GM21576 (cell line): Measurements from ENCODE around the gene TMEM229B.
A peak's percentile ranks its signal among the peaks of the same experiment; 100 is the strongest.
"Not testable (repeated sequence)": the region's sequence is repeated elsewhere in the genome, so short reads cannot be mapped to it uniquely, and the experiment has no call there.

Source experiments
- ATAC-seq: cut with Tn5 transposase; IDR thresholded peaks from one replicate; pipeline ENCODE4 v1.9.1; 2021; ENCODE audit warnings: mild to moderate bottlenecking, moderate library complexity; ENCODE audit not compliant: unreplicated experiment

The TMEM229B gene

GRCh38 chr14:67457782-67458181, 30.7 kb downstream of the TMEM229B start:
- no peak for ATAC-seq

- ATAC-seq = no peak
These were observed 31.8 kb downstream of the TMEM229B start for GRCh38 chr14:67456732-67457131.

- no peak for ATAC-seq
These were observed 34.8 kb downstream of the TMEM229B start for GRCh38 chr14:67453575-67454300.

GRCh38 chr14:67451667-67452066, 36.9 kb downstream of the TMEM229B start:
- ATAC-seq = not testable (repeated sequence)

- ATAC-seq = no peak
These were observed 39.4 kb downstream of the TMEM229B start for GRCh38 chr14:67449096-67449495.

DNA sequence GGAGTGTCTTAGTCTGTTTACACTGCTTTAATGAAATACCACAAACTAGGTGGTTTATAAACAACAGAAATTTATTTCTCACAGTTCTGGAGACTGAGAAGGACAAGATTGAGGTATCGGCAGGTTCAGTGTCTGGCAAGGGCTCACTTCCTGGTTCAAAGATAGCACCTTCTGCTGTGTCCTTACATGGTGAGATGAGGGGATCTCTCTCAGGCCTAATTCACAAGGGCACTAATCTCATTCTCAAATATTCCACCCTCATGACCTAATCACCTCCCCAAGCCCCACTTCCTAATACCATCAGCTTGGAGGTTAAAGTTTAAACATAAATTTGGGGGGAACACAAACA, 41.5 kb downstream of the TMEM229B start:
- no peak for ATAC-seq

GRCh38 chr14:67446371-67447032, 42.0 kb downstream of the TMEM229B start:
- no peak for ATAC-seq

GRCh38 chr14:67444395-67444794, 44.1 kb downstream of the TMEM229B start:
- ATAC-seq = no peak

DNA sequence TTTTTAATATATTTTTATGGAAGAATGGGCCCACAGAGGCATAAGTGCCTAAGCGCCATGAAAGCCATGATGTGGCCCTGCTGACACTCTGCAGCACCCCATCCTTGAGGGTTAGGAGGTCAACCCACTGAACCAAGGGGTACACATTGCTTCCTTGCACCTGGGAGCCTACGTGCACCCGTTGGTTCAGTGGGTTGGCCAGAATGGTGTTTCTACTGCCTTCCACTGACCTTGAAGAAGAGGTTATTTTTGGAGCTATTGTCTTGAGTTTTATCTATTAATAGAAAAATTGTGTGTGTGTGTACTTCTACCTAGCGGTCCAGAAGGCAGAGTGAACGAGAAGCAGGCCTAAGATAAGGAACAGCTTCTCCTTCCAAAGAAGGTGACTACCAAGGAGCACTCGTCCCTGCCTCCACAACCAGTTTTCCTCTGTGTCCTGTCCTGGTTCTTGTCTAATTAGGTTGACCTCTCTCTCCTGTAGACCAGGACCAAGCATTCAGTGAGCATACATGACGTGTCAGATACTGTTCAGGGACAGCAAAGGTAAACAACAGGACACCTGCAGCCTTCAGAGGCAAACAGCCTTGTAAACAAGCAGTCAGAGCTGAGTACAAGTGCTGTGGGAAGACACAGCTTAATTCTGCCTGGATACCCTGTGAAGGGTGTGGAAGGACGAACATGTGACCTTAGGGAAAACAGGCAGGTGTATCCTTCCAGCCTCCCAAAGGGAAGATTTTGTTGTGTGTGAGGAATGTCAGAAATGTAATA, 46.2 kb downstream of the TMEM229B start:
- ATAC-seq = no peak

GRCh38 chr14:67441672-67442071, 46.8 kb downstream of the TMEM229B start:
- no peak for ATAC-seq

GRCh38 chr14:67441256-67441655, 47.3 kb downstream of the TMEM229B start:
- ATAC-seq = no peak

DNA sequence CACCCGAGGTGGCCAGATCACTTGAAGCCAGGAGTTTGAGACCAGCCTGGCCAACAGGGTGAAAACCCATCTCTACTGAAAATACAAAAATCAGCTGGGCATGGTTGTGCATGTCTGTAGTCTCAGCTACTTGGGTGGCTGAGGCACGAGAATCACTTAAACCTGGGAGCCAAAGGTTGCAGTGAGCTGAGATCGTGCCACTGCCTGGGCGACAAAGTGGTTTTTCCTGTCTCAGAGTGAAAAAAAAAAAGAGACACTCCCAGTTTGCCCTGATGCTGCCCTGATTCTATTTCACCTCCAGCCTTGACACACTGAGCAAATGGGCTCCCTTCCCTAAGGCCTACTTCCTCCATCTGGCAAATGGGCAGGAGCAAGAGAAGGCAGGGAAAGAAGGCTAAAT, 48.0 kb downstream of the TMEM229B start:
- ATAC-seq = no peak

GRCh38 chr14:67438969-67439368, 49.6 kb downstream of the TMEM229B start:
- ATAC-seq = no peak

GRCh38 chr14:67436006-67436866, 52.3 kb downstream of the TMEM229B start:
- no peak for ATAC-seq

DNA sequence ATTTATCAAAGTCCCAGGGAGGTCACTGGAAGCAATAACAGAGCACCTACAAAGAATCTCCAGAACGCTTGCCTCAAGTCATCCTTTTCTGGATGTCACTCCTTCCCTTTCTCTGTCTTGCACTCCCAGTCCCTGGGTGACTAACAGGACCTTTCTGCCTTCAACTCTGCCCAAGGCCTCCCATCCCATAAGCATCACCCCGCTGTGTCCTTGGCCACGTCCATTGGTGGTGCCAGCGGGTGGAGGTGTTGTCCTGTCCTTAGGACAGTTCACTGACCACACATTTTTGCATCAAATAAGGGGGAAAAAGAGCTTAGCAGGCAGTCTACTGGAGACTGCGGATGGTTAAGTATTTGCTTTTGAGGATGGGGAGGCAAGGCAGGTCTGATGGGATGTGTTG, 52.9 kb downstream of the TMEM229B start:
- ATAC-seq = no peak

DNA sequence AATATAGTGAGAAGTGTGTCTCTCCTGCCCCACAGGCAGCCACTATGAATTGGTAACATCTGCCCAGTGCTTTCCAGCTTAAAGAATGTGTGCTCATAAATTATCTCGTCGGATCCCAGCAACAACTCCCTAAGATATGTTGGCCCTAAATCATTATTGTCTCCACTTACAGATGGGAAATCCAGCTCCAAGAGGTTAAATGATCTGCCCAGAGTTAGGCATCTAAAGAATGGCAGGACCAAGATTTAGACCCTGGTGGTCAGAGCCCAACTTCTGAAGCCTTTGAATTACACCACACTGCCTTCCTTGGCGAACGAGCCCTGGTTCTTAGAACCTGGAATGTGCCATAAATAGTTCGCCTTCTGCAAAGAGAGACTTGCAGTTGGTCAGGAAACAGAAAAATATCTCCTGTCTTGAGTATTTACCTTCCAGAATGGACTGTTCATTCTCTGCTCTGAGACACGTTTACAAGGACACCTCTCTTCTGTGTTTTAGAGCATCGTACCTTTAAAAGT, 56.4 kb downstream of the TMEM229B start:
- ATAC-seq = no peak

DNA sequence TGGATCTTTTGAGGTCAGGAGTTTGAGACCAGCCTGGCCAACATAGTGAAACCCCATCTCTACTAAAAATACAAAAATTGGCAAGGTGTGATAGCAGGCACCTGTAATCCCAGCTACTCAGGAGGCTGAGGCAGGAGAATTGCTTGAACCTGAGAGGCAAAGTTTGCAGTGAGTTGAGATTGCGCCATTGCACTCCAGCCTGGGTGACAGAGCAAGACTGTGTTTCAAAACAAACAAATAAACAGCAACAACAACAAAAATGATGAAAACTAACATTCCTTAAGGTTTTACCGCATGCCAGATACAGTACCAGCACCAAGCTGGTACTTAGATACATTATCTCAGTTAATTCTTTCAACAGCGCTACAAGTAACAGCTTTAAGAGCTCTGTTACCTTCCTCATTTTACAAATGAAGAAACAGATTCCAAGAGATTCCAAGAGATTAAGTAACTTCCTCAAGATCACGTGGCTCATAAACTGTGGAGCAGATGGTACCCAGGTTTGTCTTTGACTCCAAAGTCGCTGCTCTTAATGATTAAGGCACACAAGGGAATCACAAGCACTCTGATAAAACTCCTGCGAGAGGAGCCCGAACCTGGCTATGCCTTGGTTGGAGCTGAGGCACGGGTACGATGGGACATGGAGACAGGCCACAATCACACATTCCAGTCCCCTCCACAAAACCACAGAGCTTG, 58.9 kb downstream of the TMEM229B start:
- ATAC-seq = no peak

DNA sequence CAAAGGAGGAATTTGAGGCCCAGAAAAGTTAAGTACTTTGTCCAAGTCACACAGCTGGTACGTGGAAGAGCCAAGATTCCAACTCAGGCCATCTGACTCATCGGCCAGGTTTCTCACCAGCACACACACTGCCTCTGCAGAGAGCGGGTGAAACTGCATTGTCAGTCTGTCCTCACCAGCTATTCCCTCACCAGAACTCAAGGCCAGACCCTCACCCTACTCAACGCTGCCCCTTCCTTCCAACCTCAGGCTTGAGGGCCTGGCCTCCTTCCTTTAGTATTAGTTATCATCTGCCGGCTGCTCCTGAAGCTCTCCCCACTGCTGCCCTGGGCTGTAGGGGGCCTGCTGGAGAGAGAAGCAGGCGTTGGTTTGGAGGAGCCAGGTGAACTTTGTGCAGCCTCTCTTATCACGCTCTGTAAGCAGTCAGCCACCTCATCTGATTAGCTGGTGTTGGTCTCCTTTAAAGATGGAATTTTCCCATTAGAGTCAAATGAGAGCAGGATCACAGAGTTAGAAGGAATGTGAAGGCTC, 60.0 kb downstream of the TMEM229B start:
- no peak for ATAC-seq

DNA sequence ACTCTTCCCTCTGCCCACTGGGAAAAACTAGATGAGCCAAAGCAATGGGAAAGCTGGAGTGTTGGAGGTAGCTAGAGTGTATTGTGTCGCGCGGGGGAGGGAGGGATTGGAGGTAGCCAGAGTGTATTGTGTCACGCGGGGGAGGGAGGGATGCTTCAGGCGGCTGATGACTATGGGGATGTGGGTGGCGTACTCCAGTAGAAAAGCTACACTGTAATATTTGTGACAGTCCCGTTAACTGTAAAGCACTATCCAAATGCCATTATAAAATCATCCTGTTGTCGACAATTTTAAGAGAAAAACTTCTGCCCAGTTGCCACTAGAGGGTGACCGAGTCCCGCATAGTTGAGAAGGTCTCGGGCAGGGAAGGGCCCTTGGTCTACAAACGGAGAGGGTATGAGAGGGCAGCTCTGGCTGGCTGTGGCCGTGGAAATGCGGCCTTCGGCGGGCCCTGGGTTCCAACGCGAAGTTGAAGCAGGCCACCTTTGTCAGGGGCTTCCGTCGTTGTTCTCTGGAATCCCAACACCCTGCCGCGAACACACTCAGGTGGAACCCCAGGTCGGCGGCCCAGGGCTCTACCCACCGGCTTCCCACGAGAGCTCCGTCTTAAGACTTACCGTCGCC, 61.4 kb downstream of the TMEM229B start:
- ATAC-seq = peak; percentile 62
